DND-41 (cell line): ENCODE measurements around the gene PRDM8.

ENCODE experiments used
- CTCF ChIP-seq: IDR thresholded peaks from 2 replicates; pipeline ENCODE4 v1.5.1; 2012; ENCODE audit warnings: borderline replicate concordance, low read length, moderate library complexity, mild to moderate bottlenecking; ENCODE audit not compliant: poor library complexity, severe bottlenecking; ENCODE audit errors: extremely low read depth
- EZH2 ChIP-seq: IDR thresholded peaks from 3 replicates; pipeline ENCODE4 v1.6.1; 2012; ENCODE audit warnings: borderline replicate concordance, low read depth, mild to moderate bottlenecking, moderate library complexity, low read length, inconsistent platforms; ENCODE audit not compliant: severe bottlenecking

GRCh38 chr4:80189956-80190677 lies 7.2 kb upstream of the PRDM8 start:
- TF ChIP-seq CTCF (no peak), EZH2 (no peak)
